ENCODE measurements around the gene FCN3.
A peak's percentile ranks its signal among the peaks of the same experiment; 100 is the strongest.

FCN3 gene

GRCh38 chr1:27366411-27367159 lies 8.0 kb downstream of the FCN3 start, which contains the start of gene MAP3K6:
MAP3K6 (minus strand) TSS chr1:27366961; CDS start chr1:27366597, 364 bp downstream.
- Mint-ChIP-seq H3K9me3 (no peaks in the 10 kb centered on the region), H3K4me3 (peak within 1 kb of the TSS; percentile 86), H3K36me3 (ENCODE audit: low read depth) (no peaks in the 10 kb centered on the region), H3K27me3 (ENCODE audit: low read depth, poor library complexity) (peaks cover 6% of the 10 kb centered on the region), H3K4me1 (peaks cover 54% of the 10 kb centered on the region), H3K27ac (peak within 1 kb of the TSS; percentile 66)
- no peak for TF ChIP-seq CTCF (IDR thresholded peaks at IDR 0.05)
- peak; percentile 71 for DNase-seq

GRCh38 chr1:27366113-27366410 lies 8.6 kb downstream of the FCN3 start:
- H3K4me1 Mint-ChIP-seq, result peaks cover 56% of the 10 kb centered on the region
- no peaks in the 10 kb centered on the region for H3K9me3 Mint-ChIP-seq
- no peaks in the 10 kb centered on the region for H3K36me3 Mint-ChIP-seq (ENCODE audit: low read depth)
- peaks cover 10% of the 10 kb centered on the region for H3K27me3 Mint-ChIP-seq (ENCODE audit: low read depth, poor library complexity)
- peak overlapping the region; percentile 66 for H3K27ac Mint-ChIP-seq
- TF ChIP-seq CTCF (IDR thresholded peaks at IDR 0.05), result no peak
- peak overlapping the region; percentile 86 for H3K4me3 Mint-ChIP-seq
- peak; percentile 93 for DNase-seq

GRCh38 chr1:27365372-27366112 lies 9.1 kb downstream of the FCN3 start:
- no peak for TF ChIP-seq CTCF (IDR thresholded peaks at IDR 0.05)
- peaks cover 15% of the 10 kb centered on the region for H3K27me3 Mint-ChIP-seq (ENCODE audit: low read depth, poor library complexity)
- peaks cover 59% of the 10 kb centered on the region for H3K4me1 Mint-ChIP-seq
- peak; percentile 90 for DNase-seq
- peak overlapping the region; percentile 66 for H3K27ac Mint-ChIP-seq
- H3K9me3 Mint-ChIP-seq, result no peaks in the 10 kb centered on the region
- H3K36me3 Mint-ChIP-seq (ENCODE audit: low read depth), result no peaks in the 10 kb centered on the region
- H3K4me3 Mint-ChIP-seq, result peak overlapping the region; percentile 86

GRCh38 chr1:27364696-27365371 lies 9.8 kb downstream of the FCN3 start:
- peaks cover 64% of the 10 kb centered on the region for H3K4me1 Mint-ChIP-seq
- peak overlapping the region; percentile 59 for H3K27ac Mint-ChIP-seq
- peak overlapping the region; percentile 86 for H3K4me3 Mint-ChIP-seq
- no peak for TF ChIP-seq CTCF (IDR thresholded peaks at IDR 0.05)
- H3K36me3 Mint-ChIP-seq (ENCODE audit: low read depth), result no peaks in the 10 kb centered on the region
- DNase-seq, result peak; percentile 27
- H3K9me3 Mint-ChIP-seq, result no peaks in the 10 kb centered on the region
- peaks cover 19% of the 10 kb centered on the region for H3K27me3 Mint-ChIP-seq (ENCODE audit: low read depth, poor library complexity)

- Mint-ChIP-seq H3K4me1 (peaks cover 72% of the 10 kb centered on the region), H3K9me3 (no peaks in the 10 kb centered on the region), H3K4me3 (peak overlapping the region; percentile 51), H3K27me3 (ENCODE audit: low read depth, poor library complexity) (peaks cover 25% of the 10 kb centered on the region), H3K27ac (peak overlapping the region; percentile 53), H3K36me3 (ENCODE audit: low read depth) (peaks cover 2% of the 10 kb centered on the region)
- peak; percentile 50 for DNase-seq
- TF ChIP-seq CTCF (IDR thresholded peaks at IDR 0.05), result no peak
These were observed 10.6 kb downstream of the FCN3 start for GRCh38 chr1:27363766-27364695.

All from nephron progenitor cell (in vitro differentiated cells).